A204.1 (cell line): ENCODE data around the gene DGAT2.
"Not testable (repeated sequence)": the region's sequence is repeated elsewhere in the genome, so short reads cannot be mapped to it uniquely, and the experiment has no call there.

Source experiments
- FAIRE-seq: peaks from 2 replicates; lab custom pipeline; 2012; peaks lifted over from hg19 to GRCh38; lab: Jason Lieb, UNC

Gene DGAT2

GRCh38 chr11:75768112-75768908 lies at the start of gene DGAT2:
Gene DGAT2 (plus strand): TSS chr11:75768778. CDS start chr11:75768992, 214 bp downstream.
- no peak for FAIRE-seq

GRCh38 chr11:75719340-75720239 lies 49.0 kb upstream of the DGAT2 start:
- no peak for FAIRE-seq

- FAIRE-seq = no peak
Observed at GRCh38 chr11:75720639-75721038, 47.9 kb upstream of the DGAT2 start.

GRCh38 chr11:75721852-75722668 lies 46.5 kb upstream of the DGAT2 start:
- no peak for FAIRE-seq

- no peak for FAIRE-seq
Observed at GRCh38 chr11:75722669-75723042, 45.9 kb upstream of the DGAT2 start.

GRCh38 chr11:75725547-75726320 lies 42.8 kb upstream of the DGAT2 start:
- no peak for FAIRE-seq

- FAIRE-seq = no peak
Observed at GRCh38 chr11:75728992-75729391, 39.6 kb upstream of the DGAT2 start.

GRCh38 chr11:75731095-75731494 lies 37.5 kb upstream of the DGAT2 start:
- no peak for FAIRE-seq

GRCh38 chr11:75733071-75733430 lies 35.5 kb upstream of the DGAT2 start:
- FAIRE-seq = no peak

GRCh38 chr11:75733431-75734107 lies 35.0 kb upstream of the DGAT2 start:
- no peak for FAIRE-seq

GRCh38 chr11:75734491-75735180 lies 33.9 kb upstream of the DGAT2 start:
- FAIRE-seq = no peak

GRCh38 chr11:75735181-75735845 lies 33.3 kb upstream of the DGAT2 start:
- no peak for FAIRE-seq

GRCh38 chr11:75737314-75737713 lies 31.3 kb upstream of the DGAT2 start:
- no peak for FAIRE-seq

GRCh38 chr11:75740681-75741080 lies 27.9 kb upstream of the DGAT2 start:
- FAIRE-seq = no peak

GRCh38 chr11:75743159-75743558 lies 25.4 kb upstream of the DGAT2 start:
- not testable (repeated sequence) for FAIRE-seq

- no peak for FAIRE-seq
Observed at GRCh38 chr11:75743711-75744563, 24.6 kb upstream of the DGAT2 start.

- no peak for FAIRE-seq
Observed at GRCh38 chr11:75745807-75746206, 22.8 kb upstream of the DGAT2 start.

GRCh38 chr11:75748729-75749273 lies 19.8 kb upstream of the DGAT2 start:
- FAIRE-seq = not testable (repeated sequence)

- not testable (repeated sequence) for FAIRE-seq
Observed at GRCh38 chr11:75754933-75755332, 13.6 kb upstream of the DGAT2 start.
